Peyer's patch (tissue), 4 donors: ENCODE data around the gene HTT-AS. TPM values are rescaled to one million over a fixed set of nuclear protein-coding genes. Genes with fewer than 3 reads are reported as not detected.

Experiments used
- DNase-seq, 3 donors: peaks; one replicate each; pipeline ENCODE4 v3.0.0-alpha.2; 2017 to 2019
- H3K27ac ChIP-seq, 4 donors: fragments of 200-600 bp; sonication (generic); one replicate each; pipeline ENCODE4 v1.5.1; 2016 to 2019
- H3K27me3 ChIP-seq, 2 donors: fragments of 200-600 bp; sonication (generic); one replicate each; pipeline ENCODE4 v1.5.1; 2019
- H3K36me3 ChIP-seq, 3 donors: fragments of 200-600 bp; sonication (generic); one replicate each; pipeline ENCODE4 v1.5.1; 2016 to 2019
- H3K4me1 ChIP-seq, 4 donors: fragments of 200-600 bp; sonication (generic); one replicate each; pipeline ENCODE4 v1.5.1; 2016 to 2019
- H3K4me3 ChIP-seq, 4 donors: fragments of 200-600 bp; sonication (generic); 1 replicate in 3 of 4; 2 replicates in 1 of 4; pipeline ENCODE4 v1.5.1; 2016 to 2019; ENCODE audit warnings: mild to moderate bottlenecking in 1 of 4
- H3K9me3 ChIP-seq, 4 donors: fragments of 200-600 bp; sonication (generic); one replicate each; pipeline ENCODE4 v1.5.1; 2016 to 2019; ENCODE audit warnings: mild to moderate bottlenecking in 1 of 4
- POLR2A ChIP-seq, 2 donors: fragments of 450-650 bp; IDR thresholded peaks; one replicate each; pipeline ENCODE4 v1.5.1; 2017; ENCODE audit warnings: antibody characterized with exemption in 2 of 2, mild to moderate bottlenecking in 2 of 2, moderate library complexity in 2 of 2
- total RNA-seq, 4 donors: library from RNA; depleted of rRNA; stranded (reverse); fragments of >200 nt; gene quantifications; one replicate each; pipeline ENCODE4 v1.1.0, GENCODE V29; 2016
- TF ChIP-seq, protein P1 (sequence below), 6 experiments: fragments of 450-650 bp in 4 of 6; fragments of 200-600 bp in 2 of 6; sonication (generic) in 1 of 6; IDR thresholded peaks; one replicate each; pipeline ENCODE4 v1.5.1; 2017 to 2019; ENCODE audit warnings: antibody characterized with exemption in 6 of 6, mild to moderate bottlenecking in 3 of 6, moderate library complexity in 1 of 6

The HTT-AS gene
- total RNA-seq, 4 donors from 2014 or later, result not detected

GRCh38 chr4:3030566-3031356 lies 43.6 kb downstream of the HTT-AS start:
- Histone ChIP-seq H3K9me3 (no peaks in the 10 kb centered on the region), H3K4me3 (no peak overlapping the region), H3K36me3 (no peaks in the 10 kb centered on the region), H3K4me1 (no peaks in the 10 kb centered on the region), H3K27me3 (no peaks in the 10 kb centered on the region), H3K27ac (no peak overlapping the region)
- TF ChIP-seq POLR2A (IDR thresholded peaks at IDR 0.05), result no peak
- TF ChIP-seq, protein P1, sequence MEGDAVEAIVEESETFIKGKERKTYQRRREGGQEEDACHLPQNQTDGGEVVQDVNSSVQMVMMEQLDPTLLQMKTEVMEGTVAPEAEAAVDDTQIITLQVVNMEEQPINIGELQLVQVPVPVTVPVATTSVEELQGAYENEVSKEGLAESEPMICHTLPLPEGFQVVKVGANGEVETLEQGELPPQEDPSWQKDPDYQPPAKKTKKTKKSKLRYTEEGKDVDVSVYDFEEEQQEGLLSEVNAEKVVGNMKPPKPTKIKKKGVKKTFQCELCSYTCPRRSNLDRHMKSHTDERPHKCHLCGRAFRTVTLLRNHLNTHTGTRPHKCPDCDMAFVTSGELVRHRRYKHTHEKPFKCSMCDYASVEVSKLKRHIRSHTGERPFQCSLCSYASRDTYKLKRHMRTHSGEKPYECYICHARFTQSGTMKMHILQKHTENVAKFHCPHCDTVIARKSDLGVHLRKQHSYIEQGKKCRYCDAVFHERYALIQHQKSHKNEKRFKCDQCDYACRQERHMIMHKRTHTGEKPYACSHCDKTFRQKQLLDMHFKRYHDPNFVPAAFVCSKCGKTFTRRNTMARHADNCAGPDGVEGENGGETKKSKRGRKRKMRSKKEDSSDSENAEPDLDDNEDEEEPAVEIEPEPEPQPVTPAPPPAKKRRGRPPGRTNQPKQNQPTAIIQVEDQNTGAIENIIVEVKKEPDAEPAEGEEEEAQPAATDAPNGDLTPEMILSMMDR (IDR thresholded peaks at IDR 0.05), result no peak
- no peak for DNase-seq

GRCh38 chr4:3029464-3029863 lies 44.9 kb downstream of the HTT-AS start:
- Histone ChIP-seq H3K4me3 (no peak overlapping the region), H3K27ac (no peak overlapping the region), H3K9me3 (no peaks in the 10 kb centered on the region), H3K36me3 (no peaks in the 10 kb centered on the region), H3K27me3 (no peaks in the 10 kb centered on the region), H3K4me1 (no peaks in the 10 kb centered on the region)
- no peak for DNase-seq
- TF ChIP-seq, protein P1 (IDR thresholded peaks at IDR 0.05), result no peak

- Histone ChIP-seq H3K36me3 (no peaks in the 10 kb centered on the region), H3K27me3 (no peaks in the 10 kb centered on the region), H3K27ac (no peak overlapping the region), H3K4me3 (no peak overlapping the region), H3K4me1 (no peaks in the 10 kb centered on the region), H3K9me3 (no peaks in the 10 kb centered on the region)
- DNase-seq, result no peak
- no peak for TF ChIP-seq POLR2A (IDR thresholded peaks at IDR 0.05)
- TF ChIP-seq, protein P1 (IDR thresholded peaks at IDR 0.05), result no peak
Observed at GRCh38 chr4:3026540-3026939, 47.8 kb downstream of the HTT-AS start.

DNA sequence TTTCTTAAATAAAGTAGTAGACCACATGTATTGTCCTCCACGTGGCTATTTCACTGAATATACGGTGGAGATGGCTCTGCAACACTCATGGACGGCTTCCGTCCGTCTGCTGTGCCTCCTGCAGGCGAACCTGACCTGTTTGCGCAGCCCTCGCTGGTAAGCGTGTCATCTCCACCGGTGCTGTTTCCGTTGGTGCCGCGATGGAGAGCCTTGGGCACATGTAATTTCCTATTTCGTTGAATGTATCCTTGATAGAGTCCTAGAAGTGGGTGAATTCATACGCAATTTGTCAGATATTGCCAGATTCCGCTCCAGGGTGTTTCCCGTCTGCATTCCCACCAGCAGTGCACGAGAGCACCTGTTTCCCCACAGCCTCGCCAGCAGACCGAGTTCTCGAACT lies 48.5 kb downstream of the HTT-AS start:
- Histone ChIP-seq H3K36me3 (no peaks in the 10 kb centered on the region), H3K4me3 (no peak overlapping the region), H3K27ac (no peak overlapping the region), H3K27me3 (no peaks in the 10 kb centered on the region), H3K4me1 (no peaks in the 10 kb centered on the region), H3K9me3 (no peaks in the 10 kb centered on the region)
- DNase-seq, result no peak
- TF ChIP-seq, protein P1 (IDR thresholded peaks at IDR 0.05), result no peak
- TF ChIP-seq POLR2A (IDR thresholded peaks at IDR 0.05), result no peak

DNA sequence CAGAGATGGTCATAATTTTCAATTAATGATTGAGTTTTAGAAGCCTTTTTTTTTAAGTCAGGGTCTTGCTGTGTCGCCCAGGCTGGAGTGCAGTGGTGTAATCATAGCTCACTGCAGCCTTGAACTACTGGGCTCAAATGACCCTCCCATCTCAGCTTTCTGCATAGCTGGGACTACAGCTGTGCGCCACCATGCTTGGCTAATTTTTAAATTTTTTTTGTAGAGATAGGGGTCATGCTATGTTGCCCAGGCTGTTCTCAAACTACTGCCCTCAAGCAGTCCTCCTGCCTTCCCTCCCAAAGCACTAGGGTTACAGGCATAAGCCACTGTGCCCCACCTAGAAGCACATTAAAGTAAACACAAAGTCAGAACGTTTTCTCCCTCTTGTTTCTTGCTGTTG lies 51.7 kb downstream of the HTT-AS start:
- no peak overlapping the region for H3K27ac ChIP-seq
- H3K4me3 ChIP-seq, result no peak overlapping the region
- DNase-seq, result no peak
- no peaks in the 10 kb centered on the region for H3K36me3 ChIP-seq
- TF ChIP-seq POLR2A (IDR thresholded peaks at IDR 0.05), result no peak
- H3K27me3 ChIP-seq, result no peaks in the 10 kb centered on the region
- no peaks in the 10 kb centered on the region for H3K4me1 ChIP-seq
- H3K9me3 ChIP-seq, result no peaks in the 10 kb centered on the region

DNA sequence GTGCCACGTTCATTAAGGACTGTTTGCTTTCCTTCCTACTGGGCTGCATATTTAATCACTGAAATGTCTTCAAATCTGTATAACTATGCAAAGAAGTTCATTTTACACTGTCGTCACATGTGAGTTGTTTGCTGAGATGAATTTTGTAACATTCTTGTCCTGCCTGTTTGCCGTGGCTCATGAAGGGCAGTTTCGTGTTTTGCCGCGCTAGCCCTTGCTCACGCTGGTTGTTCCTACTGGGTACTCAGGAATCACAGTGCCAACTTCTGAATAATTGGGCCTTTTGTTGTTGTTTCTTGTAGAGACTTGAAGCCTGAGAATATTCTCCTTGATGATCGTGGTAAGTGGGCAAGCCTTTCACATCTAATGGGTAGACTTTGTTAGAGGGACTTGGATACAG lies 52.2 kb downstream of the HTT-AS start:
- Histone ChIP-seq H3K27ac (no peak overlapping the region), H3K36me3 (no peaks in the 10 kb centered on the region), H3K9me3 (no peaks in the 10 kb centered on the region), H3K4me3 (no peak overlapping the region), H3K27me3 (no peaks in the 10 kb centered on the region), H3K4me1 (no peaks in the 10 kb centered on the region)
- TF ChIP-seq, protein P1 (IDR thresholded peaks at IDR 0.05), result no peak
- TF ChIP-seq POLR2A (IDR thresholded peaks at IDR 0.05), result no peak
- DNase-seq, result no peak
